HL-60 (cell line): ENCODE results near the gene ETV3L.
A peak's percentile ranks its signal among the peaks of the same experiment; 100 is the strongest.

Experiments
- DNase-seq, 2 experiments: peaks; one replicate each; pipeline ENCODE4 v3.0.0-alpha.2; 2010 to 2020; ENCODE audit warnings: low read depth in 1 of 2, low spot score in 1 of 2
- H3K27ac ChIP-seq: fragments of 250-450 bp; sonication (Bioruptor Pico); replicated peaks from 2 replicates; pipeline ENCODE4 v1.5.1; 2020; ENCODE audit warnings: mild to moderate bottlenecking, moderate library complexity
- H3K27me3 ChIP-seq: fragments of 250-450 bp; sonication (Bioruptor Pico); 2 replicates; pipeline ENCODE4 v1.5.1; 2021; ENCODE audit warnings: mild to moderate bottlenecking, moderate library complexity; ENCODE audit not compliant: insufficient read depth, poor library complexity, severe bottlenecking
- H3K4me3 ChIP-seq: replicated peaks from 2 replicates; pipeline ENCODE4 v1.5.1; 2011; ENCODE audit warnings: mild to moderate bottlenecking, control low read depth, low read length; ENCODE audit not compliant: insufficient read depth
- GABPA ChIP-seq: IDR thresholded peaks from 2 replicates; pipeline ENCODE4 v1.6.1; 2012; ENCODE audit warnings: low read depth
- POLR2AphosphoS5 ChIP-seq: IDR thresholded peaks from 2 replicates; pipeline ENCODE4 v1.6.1; 2012; ENCODE audit warnings: low read depth
- SPI1 ChIP-seq: IDR thresholded peaks from 2 replicates; pipeline ENCODE4 v1.6.1; 2012; ENCODE audit warnings: low read depth, mild to moderate bottlenecking, borderline replicate concordance
- TF ChIP-seq, protein P1 (sequence below): IDR thresholded peaks from one replicate; pipeline ENCODE4 v1.5.1; 2011; ENCODE audit warnings: low read length, control low read depth, inconsistent platforms; ENCODE audit not compliant: insufficient read depth
- TF ChIP-seq, protein P2 (sequence below): IDR thresholded peaks from 2 replicates; pipeline ENCODE4 v1.6.1; 2012; ENCODE audit warnings: low read depth; ENCODE audit not compliant: insufficient replicate concordance

The ETV3L gene

DNA sequence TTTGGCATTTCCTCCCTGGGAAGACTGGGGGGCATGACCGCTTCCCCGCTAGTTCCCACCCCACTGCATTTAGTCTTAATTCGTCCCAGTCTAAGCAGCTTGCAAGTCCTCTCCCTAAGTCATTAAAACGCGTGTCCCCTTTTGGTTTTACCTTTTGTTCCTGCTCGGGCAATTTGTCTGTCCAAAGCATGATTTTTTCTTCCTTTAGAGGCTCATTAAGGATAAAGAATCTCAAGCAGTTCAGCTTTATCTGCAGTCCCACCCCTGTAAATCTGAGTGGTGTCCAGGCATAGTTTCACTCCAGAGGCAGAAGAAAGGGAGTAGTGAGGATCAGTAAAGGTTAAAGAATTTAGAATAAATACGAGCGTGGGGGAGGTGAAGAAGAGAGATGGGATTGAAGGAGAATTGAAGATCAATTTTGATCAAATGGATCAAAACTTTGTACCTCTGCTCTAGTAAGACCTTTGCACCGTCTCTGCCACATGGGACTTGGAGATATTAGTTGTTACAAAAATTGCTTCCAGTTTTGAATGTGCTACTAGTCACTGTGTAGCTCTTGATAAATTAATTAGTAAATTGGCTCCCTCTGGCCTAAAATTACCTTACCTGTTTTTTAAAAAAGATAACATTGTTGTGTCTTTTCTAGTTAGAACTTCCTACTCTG is 39.6 kb upstream of the ETV3L start:
- no peak for DNase-seq
- TF ChIP-seq, protein P1, sequence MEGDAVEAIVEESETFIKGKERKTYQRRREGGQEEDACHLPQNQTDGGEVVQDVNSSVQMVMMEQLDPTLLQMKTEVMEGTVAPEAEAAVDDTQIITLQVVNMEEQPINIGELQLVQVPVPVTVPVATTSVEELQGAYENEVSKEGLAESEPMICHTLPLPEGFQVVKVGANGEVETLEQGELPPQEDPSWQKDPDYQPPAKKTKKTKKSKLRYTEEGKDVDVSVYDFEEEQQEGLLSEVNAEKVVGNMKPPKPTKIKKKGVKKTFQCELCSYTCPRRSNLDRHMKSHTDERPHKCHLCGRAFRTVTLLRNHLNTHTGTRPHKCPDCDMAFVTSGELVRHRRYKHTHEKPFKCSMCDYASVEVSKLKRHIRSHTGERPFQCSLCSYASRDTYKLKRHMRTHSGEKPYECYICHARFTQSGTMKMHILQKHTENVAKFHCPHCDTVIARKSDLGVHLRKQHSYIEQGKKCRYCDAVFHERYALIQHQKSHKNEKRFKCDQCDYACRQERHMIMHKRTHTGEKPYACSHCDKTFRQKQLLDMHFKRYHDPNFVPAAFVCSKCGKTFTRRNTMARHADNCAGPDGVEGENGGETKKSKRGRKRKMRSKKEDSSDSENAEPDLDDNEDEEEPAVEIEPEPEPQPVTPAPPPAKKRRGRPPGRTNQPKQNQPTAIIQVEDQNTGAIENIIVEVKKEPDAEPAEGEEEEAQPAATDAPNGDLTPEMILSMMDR: no peak
- 0 out of 2 replicates have a peak, but pooled peaks have one; percentile 14 for TF ChIP-seq SPI1
- Histone ChIP-seq H3K27me3 (no peaks in the 10 kb centered on the region), H3K4me3 (peak overlapping the region; percentile 95), H3K27ac (peak overlapping the region; percentile 81)

DNA sequence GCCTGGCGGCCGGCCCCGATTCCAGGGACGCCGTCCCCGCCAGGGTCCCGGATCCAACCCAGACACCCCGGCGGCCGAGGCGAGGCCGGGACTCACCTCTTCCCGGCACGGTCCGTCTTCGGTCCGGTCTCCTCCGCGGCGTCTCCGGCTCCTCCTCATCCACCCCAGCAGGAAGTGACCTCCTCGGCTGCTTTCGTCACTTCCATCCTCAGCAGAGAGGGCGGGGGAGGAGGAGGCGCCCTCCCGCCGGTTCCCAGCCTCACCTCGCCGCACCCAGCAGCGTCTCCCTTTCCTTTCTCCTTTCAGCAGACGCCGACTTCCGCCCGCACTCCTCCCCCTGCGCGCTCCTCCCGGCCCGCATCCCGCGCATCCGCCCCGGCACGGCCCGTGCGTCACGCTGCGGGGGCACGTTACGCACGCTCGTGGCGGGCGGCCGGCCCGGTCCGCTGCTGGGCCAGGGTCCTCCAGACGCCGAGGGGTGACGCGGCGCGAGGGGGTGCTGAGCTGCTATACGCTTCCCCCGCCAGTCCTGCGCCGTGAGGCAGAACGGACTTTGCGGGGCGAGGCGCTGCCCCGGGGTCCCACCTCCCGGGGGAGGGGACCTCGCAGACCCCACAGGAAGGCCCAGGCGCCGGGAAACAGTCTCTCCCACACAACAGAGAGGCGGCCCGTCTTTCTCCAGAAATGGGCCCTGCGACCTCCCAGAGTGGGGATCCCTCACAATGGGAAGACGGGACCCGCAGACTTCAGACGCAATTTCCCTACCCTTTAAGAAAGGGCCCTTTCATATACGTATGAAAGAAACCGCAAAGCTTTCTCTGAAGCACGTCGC is 38.8 kb upstream of the ETV3L start, which contains the start of gene ETV3:
ETV3 (minus strand) TSS at position 176 of the 832 bp plus-strand sequence. CDS start 2,043 bp downstream, outside the sequence.
- TF ChIP-seq, protein P1: no peak
- peak; percentile 80 for TF ChIP-seq GABPA
- TF ChIP-seq, protein P2, sequence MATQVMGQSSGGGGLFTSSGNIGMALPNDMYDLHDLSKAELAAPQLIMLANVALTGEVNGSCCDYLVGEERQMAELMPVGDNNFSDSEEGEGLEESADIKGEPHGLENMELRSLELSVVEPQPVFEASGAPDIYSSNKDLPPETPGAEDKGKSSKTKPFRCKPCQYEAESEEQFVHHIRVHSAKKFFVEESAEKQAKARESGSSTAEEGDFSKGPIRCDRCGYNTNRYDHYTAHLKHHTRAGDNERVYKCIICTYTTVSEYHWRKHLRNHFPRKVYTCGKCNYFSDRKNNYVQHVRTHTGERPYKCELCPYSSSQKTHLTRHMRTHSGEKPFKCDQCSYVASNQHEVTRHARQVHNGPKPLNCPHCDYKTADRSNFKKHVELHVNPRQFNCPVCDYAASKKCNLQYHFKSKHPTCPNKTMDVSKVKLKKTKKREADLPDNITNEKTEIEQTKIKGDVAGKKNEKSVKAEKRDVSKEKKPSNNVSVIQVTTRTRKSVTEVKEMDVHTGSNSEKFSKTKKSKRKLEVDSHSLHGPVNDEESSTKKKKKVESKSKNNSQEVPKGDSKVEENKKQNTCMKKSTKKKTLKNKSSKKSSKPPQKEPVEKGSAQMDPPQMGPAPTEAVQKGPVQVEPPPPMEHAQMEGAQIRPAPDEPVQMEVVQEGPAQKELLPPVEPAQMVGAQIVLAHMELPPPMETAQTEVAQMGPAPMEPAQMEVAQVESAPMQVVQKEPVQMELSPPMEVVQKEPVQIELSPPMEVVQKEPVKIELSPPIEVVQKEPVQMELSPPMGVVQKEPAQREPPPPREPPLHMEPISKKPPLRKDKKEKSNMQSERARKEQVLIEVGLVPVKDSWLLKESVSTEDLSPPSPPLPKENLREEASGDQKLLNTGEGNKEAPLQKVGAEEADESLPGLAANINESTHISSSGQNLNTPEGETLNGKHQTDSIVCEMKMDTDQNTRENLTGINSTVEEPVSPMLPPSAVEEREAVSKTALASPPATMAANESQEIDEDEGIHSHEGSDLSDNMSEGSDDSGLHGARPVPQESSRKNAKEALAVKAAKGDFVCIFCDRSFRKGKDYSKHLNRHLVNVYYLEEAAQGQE: no peak
- TF ChIP-seq SPI1: peak; percentile 63
- peak; percentile 63 for TF ChIP-seq POLR2AphosphoS5
- peak; percentile 92 to 95 for DNase-seq
- Histone ChIP-seq H3K4me3 (peak within 1 kb of the TSS; percentile 95), H3K27me3 (no peaks in the 10 kb centered on the region), H3K27ac (peak within 1 kb of the TSS; percentile 81)

DNA sequence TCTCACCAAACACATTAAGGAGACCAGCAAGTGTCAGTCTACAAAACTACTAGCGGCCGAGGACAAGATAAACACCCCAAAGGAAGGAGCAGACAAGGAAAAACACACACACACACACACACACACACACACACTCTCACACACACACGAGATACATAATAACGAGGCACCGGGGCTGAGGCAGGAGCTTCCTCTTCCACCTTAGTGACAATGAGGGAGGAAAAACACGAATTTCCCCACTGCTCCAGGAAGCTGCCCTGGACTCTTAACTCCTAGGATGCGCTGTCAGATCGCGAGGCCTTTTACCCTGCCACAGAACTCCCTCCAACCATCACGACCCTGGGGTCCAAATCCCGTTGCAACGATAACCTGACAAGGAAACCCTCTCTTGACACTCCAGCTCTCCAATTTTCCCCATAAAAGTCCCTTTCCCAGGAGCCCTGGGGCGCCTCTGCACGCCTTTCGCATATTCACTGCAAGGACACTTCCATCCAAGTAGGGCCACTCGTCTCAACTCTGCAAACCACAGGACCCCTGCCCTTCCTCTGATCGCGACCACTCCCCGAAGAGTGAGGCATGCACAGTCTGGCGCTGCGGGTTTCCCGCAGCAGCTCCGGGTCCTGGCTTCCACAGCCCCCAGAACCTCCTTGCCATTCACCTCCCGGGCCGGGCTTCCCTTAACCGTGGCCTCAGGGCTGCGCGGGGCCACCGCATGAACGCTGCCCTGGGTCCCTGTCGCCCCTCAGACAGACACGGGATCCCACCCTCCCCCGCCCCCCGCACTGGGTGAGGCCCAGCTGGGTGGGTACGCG is 38.0 kb upstream of the ETV3L start:
- peak; percentile 60 to 74 for DNase-seq
- peak overlapping the region; percentile 81 for H3K27ac ChIP-seq
- peak overlapping the region; percentile 95 for H3K4me3 ChIP-seq

More for the DNA sequence above, 38.0 kb upstream of the ETV3L start:
- H3K27me3 ChIP-seq: no peaks in the 10 kb centered on the region
- TF ChIP-seq POLR2AphosphoS5 (no peak), GABPA (peak; percentile 35; the same call in 1 of the 2 replicates)
- TF ChIP-seq, protein P2: peak; percentile 4
